ENCODE measurements around the gene C22orf31.

Gene C22orf31

DNA sequence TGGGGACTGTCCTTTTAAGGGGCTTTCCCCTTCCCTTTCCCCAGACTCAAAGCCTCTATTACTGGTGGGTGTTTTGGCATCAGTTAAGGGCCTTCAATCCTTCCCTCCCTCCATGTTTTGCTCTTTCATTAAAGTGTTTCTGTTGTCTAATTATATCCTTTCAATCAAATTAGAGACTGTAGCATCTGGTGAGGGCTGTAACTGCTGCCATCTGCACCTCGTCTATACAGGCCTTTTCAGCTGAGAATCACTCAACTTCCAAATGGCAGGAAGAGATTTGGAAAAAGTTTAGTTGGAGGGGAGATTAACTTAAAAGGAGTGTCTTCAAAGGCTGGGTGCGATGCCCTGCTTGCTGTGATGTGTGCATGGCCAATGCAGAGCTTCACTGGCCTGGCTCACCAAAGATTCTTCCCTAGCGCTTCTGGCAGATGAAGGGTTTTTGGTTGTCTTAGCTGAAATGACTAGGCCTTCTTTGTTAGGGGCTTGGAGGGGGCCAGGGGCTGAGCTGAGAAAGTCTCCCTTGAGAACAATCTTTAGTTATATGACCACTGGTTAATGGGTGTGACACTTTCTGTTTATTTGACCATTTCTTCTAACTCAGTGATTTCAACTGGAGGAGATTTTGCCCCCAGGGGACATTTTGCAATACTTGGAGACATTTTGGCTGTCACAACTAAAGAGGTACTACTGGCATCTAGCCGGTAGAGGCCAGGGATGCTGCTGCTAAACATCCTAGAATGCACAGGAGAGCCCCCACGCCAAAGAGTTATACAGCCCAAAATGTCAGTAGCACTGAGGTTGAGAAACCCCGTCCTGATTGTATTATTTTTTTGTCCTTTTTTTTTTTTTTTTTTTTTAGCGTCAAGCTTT, 18.7 kb upstream of the C22orf31 start:
- no peak for DNase-seq

DNA sequence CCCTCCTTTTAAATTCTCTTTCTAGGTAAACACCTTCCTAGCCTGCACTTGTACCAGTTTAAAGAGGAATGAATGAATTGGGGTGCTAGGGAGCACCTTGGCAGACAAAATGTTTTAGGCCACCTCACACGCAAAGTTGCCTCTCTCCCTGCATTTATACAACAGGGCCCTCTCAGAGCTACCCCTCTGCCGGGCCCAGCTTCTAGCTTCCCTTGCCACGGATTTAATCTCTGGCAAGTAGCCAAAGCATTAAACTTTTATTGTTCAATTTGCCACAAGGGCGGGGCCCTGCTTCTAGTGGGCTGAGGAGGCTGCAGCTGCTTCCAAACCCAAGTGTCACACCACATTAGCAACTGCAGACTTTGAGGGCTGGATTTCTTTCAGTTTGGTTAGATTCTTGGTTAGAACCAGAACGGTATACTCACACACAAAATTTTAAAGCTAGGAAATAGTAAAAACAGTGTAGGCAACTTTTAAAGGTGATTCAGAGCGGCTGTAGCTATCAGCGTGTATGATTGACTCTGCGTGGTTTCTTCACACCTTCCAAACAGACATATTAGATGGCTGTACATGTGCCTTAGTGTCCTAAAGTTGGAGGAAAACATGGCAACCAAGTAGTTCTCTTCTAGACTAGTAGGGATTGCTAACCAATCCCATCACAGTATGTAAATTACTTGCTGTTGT, 17.7 kb upstream of the C22orf31 start:
- no peak for DNase-seq

DNA sequence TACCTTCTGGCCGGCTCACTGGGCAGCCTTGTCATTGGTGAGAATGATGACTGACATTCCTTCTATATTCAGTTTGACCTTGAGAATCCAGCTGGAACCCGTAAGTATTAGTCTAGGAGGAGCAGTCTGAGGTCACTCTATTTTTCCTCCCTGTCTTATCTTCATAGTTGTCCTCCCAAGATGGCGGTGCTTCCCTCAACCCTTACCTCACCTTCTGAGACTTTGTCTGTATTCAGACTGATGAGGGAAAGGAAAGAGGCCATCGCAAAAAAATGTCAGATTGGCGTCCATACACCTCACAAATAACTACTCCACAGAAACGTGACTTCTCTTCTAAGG, 17.2 kb upstream of the C22orf31 start:
- no peak for DNase-seq

DNA sequence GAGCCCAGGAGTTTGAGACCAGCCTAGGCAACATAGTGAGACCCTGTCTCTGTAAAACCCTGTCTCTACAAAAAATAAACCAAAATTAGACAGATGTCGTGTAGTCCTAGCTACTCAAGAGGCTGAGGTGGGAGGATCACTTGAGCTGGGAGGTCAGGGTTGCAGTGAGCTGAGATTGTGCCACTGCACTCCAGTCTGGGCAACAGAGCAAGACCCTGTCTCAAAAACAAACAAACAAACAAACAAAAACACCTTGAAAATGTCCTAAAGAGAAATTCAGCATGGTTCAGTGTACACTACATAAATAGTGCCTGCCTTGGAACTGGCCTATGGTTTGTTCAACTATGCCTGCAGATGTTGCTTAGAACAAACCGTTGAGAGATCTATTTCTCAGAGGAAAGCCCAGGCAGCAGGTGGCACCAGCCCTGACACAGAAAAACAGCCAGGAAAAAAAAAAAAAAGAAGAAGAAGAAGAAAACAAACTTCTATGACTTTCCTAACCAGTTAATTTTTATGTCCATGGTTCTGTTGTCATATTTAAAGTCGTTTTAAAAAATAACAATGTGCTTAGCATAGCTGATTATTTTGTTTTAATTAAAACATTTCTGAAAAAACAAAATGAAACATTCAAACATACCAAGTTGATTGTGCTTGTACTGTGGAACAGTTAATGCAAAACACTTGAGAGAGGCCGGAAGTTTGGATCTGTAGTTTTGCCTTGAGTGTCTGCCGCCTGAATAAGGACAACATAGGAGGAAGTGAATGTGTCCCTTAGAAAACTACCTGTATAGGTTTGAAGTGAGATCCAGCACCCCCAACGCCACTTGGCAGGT, 16.6 kb upstream of the C22orf31 start:
- no peak for DNase-seq

DNA sequence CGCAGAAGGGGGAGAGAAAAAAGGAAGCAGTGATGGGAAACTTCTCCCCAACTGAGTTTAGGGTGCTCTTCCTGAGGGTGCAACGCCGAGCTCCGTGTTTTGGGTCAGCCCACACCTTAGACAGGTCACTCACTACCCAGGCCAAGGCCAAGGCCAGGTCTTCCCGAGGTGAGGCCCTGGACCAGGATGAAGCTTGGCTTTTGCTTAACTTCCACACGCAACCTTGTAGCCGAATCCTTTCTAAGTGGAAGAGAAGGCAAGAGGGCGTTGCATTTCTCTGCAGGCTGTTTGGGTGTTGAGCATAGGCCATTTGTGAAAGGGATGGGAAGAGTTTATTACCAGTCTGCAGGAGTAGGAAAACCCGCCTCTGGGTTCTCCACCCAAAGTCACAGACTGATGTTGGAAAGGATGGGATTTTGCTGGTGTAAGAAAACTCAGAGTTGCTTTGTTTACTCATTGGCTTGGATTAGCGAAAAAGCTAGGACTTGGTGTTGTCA, 12.7 kb upstream of the C22orf31 start:
- DNase-seq: no peak

DNA sequence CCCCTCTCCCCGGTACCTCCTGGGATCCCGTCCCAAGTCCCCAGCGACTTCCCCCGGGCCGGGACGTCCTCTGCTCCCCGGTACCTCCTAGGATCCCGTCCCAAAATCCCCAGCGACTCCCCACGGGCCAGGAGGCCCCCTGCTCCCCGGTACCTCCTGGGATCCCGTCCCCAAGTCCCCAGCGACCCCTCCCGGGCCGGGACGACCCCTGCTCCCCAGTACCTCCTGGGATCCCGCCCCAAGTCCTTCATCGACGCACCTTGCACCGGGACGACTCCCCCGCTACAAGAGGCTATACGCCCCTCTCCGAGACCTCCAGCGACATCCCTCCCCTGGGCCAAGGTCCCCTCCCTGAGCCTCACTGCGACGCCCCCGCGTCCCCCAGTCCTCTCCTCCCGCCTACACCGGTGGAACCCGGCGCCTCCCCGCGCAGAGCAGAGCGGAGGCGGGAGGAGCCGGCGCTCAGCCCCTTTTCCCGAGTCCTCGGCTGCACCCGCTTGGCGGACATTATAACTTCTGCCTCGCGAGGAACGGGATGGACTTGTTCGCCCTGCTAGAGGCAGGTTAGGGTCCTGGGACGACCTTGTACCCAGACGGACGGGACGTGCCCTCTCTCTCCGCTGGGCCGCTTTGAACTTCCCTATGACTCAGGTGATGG, 12.1 kb upstream of the C22orf31 start:
- peak; percentile 45 for DNase-seq

DNA sequence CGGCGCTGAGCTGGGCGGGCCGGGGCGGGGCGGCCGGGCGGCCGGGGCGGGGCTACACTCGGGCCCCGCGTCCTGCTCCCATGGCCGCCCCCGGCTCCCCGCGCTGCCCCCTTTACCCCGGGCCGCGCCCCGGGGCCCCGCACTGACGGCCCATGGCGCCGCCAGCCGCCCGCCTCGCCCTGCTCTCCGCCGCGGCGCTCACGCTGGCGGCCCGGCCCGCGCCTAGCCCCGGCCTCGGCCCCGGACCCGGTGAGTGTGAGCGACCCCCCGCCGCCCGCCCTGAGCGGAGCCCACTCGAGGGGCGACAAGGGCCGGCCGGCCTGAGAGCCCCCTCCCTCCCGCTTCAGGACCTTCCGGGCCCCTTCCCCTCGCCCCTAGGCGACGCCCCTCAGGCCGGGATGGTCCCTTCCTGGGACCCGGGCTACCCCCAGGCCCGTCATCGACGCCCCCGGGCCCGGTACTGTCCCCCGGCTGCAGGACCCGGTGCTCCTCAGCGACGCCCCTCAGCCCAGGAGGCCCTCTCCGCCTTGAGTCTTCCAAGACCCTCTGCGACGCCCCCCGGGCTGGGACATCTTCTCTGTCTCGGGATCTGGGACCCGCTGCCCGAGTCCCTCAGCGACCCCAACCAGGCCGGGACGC, 11.5 kb upstream of the C22orf31 start, which contains the start of gene KREMEN1:
TSS of gene KREMEN1 (plus strand) at position 57 of the 639 bp plus-strand sequence. CDS start at position 153, 96 bp downstream.
- DNase-seq: no peak

DNA sequence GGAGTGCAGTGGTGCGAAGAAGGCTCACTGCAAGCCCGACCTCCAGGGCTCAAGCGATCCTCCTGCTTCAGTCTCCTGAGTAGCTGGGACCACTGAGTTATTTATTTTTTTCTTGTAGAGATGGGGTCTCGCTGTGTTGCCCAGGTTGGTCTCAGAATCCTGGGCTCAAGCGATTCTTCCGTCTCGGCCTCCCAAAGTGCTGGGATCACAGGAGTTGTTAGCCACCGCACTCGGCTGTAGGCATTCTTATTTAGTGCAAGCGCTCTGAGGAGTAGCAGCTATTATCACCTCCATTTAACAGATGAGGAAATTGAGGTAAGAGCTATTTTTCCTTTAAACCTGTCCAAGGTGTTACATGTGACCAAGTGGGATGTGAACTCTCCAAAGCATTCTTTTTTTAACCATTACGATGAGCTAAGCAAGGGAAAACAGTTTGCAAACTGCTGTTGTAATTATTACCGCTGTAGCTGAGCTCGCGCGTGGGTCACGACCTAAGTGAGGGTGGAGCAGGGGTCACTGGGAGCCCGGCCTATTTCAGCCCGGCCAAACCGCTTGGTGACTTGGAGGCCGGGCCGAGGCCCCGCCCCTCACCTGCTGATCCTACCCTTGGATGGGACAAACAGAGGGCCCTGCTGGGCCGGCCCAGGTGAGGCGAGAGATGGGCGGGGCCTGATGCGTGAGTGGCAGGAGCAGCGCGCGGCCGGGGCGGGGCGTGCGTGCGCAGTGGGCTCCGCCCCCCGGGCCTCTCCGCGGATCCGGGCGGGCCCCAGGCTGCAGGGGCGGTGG, 10.8 kb upstream of the C22orf31 start:
- peak; percentile 88 for DNase-seq

DNA sequence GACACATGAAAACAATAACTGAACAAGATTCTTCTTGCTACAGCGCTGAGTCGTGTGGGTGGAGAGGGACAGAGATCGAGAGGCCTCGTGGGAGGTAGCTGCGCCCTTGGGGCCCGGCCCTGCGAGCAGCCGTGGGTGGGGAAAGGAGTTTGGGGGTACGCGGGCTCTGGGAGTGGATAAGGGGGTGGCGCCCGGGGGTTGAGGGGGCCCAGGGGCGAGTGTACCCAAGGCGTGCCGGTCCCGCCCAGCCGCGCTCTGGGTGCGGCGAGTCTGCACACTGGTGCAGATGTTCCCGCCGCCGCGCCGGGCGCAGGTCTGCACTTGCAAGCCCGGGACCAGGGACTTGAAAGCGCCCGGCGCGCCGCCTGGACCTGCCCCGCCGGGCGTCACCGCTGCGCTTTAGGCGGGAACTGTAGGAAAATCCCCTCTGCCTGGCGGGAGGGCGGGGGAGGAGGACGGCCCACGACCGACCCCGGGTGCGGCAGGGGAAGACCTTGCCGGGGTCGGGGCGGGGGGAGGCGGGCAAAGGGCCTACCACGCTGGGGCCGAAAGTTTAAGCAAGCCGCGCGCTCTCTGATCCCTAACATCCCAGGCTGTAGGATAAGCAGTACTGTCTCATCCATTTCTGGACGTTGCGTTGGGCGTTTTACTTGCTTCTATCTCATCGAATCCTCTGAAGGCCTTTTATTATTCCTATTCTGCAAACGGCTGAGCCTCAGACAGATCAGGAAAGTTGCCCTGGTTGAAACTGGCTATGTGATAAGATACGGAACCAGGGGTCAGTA, 9.8 kb upstream of the C22orf31 start:
- DNase-seq: peak; percentile 48

DNA sequence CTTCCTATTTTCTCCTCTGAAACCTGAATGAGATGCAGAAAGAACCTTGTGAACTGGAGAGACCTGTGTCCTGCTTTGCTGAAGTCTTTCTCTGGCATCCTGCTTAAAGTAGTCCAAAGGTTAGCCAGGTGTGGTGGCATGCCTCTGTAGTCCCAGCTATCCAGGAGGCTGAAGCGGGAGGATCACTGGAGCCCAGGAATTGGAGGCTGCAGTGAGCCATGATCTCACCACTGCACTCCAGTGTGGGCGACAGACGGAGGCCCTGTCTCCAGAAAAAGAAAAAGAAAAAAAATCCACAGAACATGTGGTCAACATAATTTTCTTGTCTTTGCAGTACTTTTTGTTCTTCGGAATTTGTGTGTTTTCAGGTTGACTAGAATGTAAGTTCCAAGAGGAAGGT, 8.9 kb upstream of the C22orf31 start:
- no peak for DNase-seq

DNA sequence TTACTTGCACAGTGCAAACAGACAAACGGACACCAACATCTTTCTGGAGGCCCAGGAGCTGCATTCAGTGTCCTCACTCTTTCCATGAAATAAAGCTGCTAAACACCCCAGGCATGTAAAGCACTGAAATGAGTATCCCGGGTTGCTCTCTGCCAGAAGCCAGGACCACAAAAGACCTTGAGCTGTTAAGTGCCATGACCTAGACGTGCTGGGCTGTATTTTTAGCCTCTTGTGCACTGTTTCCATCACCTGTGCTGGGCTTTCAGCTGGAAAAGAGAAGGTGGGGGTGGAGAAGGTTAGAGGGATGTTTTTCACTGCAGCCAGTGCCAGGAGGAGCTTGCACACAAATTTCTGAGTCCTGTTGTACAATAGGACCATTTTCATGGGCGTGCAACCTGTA, 7.8 kb upstream of the C22orf31 start:
- no peak for DNase-seq

DNA sequence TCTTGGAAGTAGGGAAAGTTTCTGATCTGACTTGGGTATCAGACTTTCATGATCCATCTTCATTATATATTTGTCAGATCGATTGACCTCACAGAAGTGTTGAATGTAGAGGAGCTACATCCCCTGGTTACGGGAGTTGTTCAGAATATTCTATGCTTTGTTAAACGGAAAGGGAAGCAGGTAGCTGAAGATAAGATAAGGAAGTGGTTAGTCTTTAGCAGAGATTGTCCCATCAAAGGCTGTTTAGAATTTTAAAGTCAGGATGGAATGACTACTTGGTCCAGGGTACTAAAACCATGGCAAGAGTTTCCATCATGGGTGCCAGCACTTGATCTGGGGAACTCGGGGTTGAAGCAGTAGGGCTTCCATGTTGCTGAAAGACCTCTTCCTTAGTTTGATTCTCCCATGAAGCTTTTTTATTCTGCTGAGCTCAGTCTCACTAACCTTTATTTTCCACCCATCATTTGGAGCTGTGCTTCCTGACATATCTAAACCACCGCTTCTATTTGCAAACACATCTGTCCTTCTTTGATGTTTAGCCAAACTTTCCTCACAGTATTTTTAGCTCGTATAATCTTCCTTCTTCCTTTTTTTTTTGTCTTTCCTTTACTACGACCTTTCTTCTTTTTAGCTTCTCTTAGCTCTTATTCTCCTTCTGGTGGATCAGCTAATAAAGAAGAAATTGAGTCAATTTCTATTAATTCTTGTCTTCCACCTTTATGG, 4.0 kb upstream of the C22orf31 start:
- DNase-seq: no peak

DNA sequence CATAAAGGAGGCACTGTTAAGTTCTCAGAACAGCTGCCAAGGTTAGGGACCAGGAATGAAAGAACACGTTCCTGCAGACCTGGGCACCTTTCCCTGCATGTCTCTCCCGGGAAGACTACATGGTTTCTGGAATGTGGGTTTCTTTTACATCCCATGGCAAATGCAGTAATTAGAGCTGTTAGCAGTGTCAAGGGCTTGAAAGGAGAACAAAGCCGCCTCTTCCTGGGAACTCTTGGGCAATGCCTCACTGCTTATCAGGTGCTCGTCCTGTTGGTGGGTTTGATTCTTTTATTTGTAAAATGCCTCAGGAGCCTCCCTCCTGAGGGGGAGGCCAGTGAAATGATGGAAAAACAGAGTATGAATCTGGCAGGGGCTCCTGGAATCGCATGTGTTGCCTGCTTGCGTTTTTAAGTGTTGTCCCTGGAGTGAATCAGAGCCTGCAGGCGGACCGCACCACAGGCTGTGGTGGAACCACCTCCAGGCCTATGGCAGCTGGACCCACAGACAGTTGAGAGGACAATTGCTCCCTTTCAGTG, 723 bp upstream of the C22orf31 start:
- no peak for DNase-seq

DNA sequence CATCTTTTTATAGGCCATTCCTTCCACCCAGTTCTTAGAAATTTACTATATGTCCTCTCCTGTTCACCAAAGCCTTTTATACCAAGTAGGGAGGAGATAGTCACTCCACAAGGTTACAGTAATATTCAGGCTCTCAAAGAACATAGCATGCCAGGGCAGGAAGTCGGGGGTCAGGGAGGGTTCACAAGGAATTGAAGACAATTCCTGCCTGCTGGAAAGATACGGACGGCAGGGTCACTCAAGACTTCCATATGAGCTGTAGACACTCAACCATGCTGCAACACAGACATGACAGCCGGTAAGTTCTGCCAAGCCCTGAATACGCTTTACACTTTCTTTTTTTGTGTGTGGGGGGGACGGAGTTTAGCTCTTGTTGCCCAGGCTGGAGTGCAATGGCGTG, 700 bp downstream of the C22orf31 start:
- DNase-seq: no peak

DNA sequence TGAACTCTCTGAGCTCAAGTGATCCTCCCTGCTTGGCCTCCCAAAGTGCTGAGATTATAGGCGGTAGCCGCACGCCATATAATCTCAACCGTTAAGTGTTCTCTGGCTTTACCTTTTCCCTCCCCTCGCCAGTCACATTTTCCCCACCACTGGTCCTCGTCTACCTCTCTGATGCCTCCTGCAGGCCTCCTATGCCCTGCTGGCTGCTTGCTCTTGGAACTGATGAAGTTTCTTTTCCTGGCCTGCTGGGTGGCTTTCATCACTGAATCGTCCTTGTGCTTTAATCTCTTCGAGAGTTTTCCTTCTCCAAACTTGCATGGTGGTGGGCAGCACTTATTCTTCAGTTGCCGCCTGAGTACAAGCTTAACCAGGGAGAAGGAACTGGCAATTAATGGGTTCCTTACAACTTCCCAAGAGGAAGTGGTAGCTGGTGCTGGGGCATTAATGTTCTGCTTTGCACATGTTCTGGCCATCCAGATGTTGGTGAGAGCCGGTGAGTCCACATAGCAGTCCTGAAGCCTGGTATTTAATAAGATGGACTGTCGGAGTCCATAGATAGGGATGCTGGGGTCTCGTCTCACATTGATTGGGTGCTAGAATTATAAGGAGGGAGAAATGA, 1.3 kb downstream of the C22orf31 start:
- no peak for DNase-seq

DNA sequence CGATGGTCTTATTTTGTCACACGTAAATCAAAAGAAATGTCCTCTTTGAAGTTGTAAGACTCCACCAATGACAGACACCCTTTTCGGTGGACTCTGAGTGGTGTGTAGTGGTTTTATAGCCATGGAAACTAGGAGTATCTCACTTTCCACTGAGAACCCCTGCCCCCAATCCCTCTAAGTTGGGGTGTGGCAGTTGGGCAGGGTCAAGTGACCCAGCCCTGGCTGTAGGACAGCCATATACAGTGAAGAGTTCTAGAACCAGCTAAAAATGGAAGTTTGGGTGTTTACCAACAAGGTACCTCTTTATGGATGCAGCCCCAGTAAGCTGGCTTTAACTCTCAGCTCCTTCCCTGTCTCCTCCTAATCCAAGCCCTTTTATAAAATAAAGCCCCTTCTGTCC, 5.2 kb downstream of the C22orf31 start:
- DNase-seq: no peak

DNA sequence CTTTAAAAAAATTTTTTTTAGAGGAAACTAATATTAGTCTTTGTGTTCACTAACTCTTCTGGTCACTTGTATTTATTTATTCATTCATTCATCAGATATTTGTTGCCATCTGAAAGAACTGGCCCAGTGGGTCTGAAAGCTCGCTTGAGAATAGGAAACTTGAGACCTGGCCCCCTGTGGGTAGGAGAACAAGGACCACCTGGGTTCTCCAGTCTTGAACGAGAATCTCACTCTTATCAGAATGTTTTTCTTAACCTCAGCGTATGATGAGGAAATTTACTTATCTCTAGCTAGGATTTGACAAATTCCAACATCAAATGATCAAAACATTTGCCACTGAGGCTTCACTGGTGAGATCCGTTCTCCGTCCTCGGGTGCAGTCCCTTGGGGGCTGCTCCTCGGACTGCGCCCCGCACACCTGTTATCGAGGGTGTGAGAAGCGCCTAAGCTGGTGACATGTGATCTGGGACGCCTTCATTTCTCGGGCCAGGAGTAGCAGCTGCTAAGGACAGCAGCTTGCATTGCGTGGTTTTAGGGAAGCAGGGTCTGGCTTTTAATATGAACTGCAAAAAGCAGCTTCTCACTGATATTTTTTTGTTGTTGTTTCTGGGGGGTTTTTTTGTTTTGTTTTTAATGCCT, 6.3 kb downstream of the C22orf31 start:
- no peak for DNase-seq

DNA sequence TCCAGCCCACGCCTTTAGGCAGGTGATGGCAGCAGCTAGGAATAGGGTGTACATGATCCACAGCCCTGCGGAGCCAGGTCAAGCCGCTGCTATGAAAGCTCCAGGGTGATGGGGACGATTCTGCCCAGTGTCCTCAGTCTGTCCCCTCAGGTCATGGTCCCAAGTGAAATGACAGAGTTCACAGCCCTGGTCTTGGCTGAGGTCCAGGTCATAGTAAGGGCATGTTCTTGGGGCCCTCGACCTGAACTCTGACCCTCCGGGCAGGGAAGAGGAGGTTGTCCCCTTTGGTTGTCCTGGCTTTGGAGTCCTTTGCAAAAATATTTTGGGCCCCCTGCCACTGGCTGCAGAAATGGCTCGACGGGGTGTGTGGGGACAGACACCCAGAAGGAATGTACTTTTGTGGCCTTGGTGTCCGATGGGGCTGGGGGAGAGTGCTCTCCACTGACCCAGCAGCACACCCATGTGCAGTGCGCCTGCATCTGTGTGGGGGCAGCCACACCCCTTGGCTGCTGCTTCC, 7.3 kb downstream of the C22orf31 start:
- no peak for DNase-seq
